GM20431 (cell line): ENCODE data around the gene YWHAQ.

Experiments used
- in situ Hi-C: fragments of 300-500 bp; cut with MseI, MboI; formaldehyde crosslinking; loops from one replicate; pipeline ENCODE4 v1.15.0; 2020; ENCODE audit warnings: low sequenced_read_pairs; ENCODE audit not compliant: unreplicated experiment

Gene YWHAQ

DNA sequence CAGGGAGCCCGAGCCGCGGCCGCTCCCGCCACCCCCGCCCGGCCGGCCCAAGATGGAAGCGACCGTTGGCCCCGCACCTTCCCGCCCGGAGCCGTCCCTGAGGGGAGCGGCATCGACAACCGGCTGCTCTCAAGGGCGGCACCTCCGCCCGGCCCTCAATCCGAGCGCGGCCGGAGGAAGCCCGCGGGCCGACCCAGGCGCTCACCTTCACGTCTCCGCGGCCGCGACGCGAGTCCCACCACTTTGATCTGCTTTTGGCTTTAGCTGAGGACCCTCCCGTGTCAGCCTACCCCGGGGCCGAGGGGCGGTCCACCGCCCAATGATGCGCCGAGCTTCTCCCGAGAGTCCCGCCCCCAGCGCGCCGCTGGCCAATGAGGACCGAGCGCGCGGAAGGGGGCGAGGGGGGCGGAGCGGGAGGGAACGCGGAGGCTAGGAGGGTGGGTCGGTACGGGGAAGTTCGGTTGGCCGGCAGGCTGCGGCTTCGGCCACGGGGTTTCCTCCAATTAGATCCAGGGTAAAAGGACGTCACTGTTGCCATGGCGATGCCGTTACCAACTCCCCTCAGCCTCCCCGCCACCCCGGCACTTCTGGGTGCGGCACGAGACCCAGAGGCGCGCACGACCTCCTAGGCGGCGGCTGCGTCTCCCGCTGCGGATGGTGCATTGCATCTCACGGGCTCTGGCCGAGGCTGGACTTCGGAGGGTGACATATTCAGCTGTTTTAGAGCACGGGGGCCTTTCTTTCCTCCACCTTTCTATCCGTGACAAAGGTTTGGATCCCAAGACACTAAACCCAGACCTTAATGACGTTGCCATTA is at the start of gene YWHAQ:
YWHAQ (minus strand) TSS at position 262 of the 817 bp plus-strand sequence. CDS start 545 bp downstream, outside the sequence.
- in situ Hi-C loops: no loop called here

- in situ Hi-C loops: no loop called here
Observed at GRCh38 chr2:9680082-9680481, 49.3 kb upstream of the YWHAQ start.

- in situ Hi-C loops: no loop called here
Observed at GRCh38 chr2:9679218-9679617, 48.4 kb upstream of the YWHAQ start.

- in situ Hi-C loops: no loop called here
Observed at GRCh38 chr2:9678544-9678943, 47.7 kb upstream of the YWHAQ start.

DNA sequence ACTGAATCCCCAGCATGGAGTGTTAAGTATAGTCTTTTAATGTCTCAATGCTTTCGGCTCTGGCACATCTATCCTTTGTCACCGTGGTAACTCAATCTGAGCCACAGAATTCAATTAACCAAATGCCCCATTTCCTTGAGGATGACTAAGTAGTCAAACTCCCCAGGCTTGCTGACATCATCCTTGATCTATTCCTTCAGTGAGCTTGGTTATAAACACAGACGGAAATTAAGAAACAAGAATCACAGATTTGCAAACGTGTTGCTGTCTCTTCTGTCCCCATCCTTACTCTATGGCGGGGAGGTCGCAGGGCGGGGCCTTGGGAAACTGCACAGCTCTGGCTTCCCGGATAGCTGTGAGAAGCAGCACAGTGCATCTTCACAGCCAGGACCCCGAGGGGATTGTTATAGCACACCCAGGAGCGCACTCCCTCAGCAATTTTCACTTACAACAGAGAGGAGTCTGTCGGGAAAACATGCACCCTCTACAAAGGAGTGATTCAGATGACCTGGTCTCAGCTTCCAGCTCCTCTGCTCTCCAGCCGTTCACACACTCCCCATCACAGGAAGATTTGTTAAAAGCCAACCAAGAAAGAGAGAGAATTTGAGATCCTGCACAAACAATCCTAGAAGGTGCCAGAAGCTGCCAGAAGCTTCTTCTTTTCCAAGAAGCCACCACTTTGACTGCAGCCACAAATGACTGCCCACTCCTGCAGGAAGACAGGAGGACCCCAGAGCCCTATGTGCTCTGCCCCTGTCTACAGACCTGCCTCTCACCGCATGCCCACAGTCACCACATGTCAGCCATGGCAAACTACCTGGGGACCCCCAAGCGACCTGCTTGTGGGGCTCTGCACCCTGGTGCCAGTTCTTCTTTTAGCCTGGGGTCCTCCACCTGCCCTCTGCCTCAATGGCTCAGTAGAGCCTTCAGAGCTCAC is 44.9 kb upstream of the YWHAQ start:
- in situ Hi-C loops: no loop called here

DNA sequence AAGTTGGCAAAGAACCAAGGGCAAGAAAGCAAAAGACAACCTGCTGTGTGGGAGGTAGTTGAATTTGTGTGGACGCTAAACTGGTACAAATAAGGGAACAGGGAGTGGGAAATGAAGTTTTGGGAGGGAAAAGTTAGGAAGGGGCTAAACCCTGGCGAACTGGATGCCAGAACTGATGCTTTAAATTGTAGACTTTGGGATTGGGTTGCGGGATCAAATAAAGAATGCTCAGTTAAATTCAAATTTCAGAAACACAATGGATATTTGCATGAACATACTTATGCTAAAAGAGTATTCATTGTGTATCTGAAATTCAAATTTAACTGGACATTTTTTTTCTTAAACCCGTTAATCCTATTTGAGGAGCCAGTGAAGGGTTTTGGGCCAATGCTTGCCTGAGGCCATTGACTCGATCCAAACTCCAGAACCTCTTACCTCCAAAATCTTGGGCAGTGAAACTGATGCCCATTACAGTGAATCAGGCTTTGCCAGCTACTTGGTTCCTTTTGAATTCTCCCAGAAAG is 44.2 kb upstream of the YWHAQ start:
- in situ Hi-C loops: no loop called here

GRCh38 chr2:9673914-9674481 is 43.2 kb upstream of the YWHAQ start:
- in situ Hi-C loops: no loop called here

DNA sequence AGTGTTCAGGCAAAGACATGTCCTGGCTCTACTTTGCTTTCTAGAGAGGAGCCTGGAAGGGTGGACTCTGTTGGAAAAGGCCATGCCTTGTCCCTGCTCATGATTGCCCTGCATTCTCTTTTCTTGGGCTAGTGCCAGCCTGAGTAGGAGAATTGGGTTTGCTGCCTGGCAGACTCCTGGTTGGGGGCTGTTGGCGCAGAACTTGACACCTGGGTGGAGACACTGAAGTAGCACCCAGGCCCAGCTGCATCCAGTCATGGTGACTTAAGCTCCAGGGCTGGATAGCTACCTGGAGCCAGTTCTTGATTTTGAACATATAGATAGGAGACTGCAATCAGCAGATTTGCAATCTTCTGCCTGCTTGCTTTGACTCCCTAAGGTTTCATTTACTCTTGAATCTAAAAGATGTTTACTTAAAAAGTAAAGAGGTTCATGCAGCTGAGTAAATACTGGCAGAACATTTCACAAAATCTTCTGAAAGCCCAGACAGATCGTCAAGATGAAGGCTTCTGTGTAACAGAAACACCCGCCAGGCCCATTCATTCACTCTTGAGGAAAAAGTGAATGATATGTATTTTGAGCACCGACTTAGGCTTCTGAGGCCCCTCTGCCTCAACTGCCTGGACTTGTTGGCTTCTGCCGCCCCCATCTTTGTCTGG is 38.0 kb upstream of the YWHAQ start:
- in situ Hi-C loops: no loop called here

GRCh38 chr2:9667826-9668225 is 37.0 kb upstream of the YWHAQ start:
- in situ Hi-C loops: no loop called here

DNA sequence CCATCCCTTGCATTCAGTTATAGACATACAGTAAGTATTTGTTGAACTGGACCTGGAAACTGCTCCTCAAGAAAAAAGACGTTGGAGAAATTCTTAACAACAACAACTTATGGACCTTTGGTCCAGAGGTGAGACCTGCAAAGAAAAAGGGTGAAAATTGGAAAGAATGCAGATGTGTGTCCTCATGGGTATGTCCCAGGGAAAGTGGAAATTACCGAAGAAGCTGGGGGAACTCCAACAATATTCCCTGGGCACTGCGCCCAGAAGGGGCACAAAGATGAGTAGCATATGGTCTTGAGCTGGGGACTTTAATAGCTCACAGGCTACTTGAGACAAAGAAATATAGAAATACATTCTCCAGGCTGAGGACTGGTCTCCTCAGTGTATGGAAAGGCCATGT is 35.5 kb upstream of the YWHAQ start:
- in situ Hi-C loops: no loop called here

DNA sequence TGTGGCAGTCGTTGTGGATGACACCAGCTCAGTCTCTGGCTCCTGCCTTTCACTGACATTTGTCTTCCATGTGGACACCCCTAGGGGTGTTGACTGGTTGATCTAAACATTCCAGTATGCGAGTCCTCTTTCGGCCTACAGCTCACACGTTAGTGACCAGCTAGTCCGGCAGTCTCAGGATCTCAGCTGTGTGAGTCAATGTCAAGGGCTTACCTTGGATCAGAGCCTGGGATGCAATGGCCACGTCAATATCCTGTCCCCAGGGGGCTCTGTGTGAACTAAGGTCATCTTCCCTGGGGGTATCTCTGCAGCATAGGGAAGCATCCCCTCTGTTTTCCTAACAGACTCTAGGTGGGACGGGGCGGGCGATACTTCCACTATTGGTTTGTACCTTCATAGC is 35.1 kb upstream of the YWHAQ start:
- in situ Hi-C loops: no loop called here

- in situ Hi-C loops: no loop called here
Observed at GRCh38 chr2:9664365-9664764, 33.6 kb upstream of the YWHAQ start.

DNA sequence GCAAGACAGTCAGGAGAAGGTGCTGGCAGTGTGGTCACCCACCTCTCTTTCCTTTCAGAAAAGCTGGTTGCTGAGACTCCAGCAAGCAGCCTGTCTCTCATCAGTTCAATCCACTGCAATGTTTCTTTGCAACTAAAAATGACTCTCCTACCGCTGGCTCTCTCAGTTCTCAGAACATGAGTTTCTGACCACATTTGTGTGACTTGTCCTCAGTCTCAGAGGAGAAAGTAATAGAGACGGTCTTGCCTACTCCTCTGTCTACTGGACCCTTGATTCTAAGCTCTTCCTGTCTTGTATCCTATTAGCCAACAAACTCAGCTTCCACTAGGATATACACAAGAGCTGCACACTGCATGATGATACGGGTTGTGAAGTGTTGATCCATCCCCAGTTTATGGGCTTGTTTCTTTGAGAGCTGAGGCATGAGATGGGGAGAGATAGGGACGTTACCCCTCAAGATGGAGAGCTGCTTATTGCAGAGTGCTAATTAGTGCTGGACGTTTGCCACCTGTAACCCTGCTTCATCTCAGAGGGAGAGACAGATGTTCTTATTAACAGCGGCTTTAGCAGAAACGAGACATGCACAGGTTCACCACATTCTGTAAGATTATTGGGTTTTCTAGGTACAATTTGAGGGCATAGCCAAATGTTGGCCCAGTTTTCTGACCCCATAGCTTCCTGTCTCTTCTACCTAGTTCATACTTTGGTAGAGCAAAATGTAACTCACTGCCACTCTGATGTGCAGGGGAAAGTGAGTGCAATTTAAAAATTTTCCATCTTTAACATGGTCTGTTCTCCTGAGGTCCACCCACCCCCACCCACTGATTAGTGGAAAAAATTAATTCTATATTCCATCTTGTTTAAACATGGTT is 32.4 kb upstream of the YWHAQ start:
- in situ Hi-C loops: no loop called here

DNA sequence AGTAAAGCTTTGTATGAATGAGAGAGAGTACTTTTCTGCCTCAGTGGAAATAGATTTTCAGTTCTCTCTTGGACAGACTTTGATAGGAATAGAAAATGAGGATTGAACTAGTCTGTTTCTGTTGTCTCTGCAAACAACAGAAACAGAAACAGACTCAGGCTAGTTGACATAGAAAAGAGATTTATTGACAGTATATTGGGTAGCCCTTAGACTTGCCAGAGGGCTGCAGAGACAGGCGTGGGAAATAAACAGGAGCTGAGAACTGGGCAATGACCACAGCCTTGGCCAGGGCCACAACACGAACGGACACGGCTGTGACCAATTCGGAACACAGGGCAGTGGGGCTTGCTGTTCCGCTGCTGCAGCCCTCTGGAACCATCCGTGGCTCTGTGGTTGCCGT is 30.5 kb upstream of the YWHAQ start:
- in situ Hi-C loops: no loop called here

GRCh38 chr2:9660781-9661180 is 30.0 kb upstream of the YWHAQ start:
- in situ Hi-C loops: no loop called here

GRCh38 chr2:9660154-9660553 is 29.4 kb upstream of the YWHAQ start:
- in situ Hi-C loops: no loop called here

DNA sequence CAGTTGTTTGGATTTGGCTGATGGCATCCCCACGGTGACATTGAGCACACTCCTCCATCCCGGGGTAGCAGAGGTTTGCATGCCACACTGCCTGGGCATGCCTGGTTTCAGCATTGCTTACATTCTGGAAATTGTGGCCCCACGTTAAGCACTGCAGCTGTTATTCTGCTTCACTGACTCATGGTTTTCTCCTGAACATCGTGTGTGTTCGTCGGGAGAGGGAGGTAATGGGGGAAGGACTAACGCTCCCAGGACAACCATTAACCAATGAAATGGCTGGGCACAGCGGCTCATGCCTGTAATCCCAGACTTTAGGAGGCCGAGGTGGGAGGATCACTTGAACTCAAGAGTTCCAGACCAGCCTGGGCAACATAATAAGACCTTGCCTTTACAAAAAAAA is 28.2 kb upstream of the YWHAQ start:
- in situ Hi-C loops: no loop called here

- in situ Hi-C loops: no loop called here
Observed at GRCh38 chr2:9657731-9658130, 26.9 kb upstream of the YWHAQ start.

GRCh38 chr2:9657083-9657482 is 26.3 kb upstream of the YWHAQ start:
- in situ Hi-C loops: no loop called here
